Ureter (tissue), 1 donor: ENCODE results near the gene ZNF420. TPM values are rescaled to one million over a fixed set of nuclear protein-coding genes. Genes with fewer than 3 reads are reported as not detected.
"Not testable (repeated sequence)": the region's sequence is repeated elsewhere in the genome, so short reads cannot be mapped to it uniquely, and the experiment has no call there.

Source experiments
- DNase-seq: peaks from one replicate; pipeline ENCODE4 v3.0.0-alpha.2; 2020; ENCODE audit warnings: low spot score
- total RNA-seq: library from RNA; stranded (reverse); gene quantifications from one replicate; pipeline ENCODE4 v1.2.4, GENCODE V29; 2023
- donor health status: DM: yes; HTN: yes; CAD: no.

Gene ZNF420
- 12.5 TPM for total RNA-seq

DNA sequence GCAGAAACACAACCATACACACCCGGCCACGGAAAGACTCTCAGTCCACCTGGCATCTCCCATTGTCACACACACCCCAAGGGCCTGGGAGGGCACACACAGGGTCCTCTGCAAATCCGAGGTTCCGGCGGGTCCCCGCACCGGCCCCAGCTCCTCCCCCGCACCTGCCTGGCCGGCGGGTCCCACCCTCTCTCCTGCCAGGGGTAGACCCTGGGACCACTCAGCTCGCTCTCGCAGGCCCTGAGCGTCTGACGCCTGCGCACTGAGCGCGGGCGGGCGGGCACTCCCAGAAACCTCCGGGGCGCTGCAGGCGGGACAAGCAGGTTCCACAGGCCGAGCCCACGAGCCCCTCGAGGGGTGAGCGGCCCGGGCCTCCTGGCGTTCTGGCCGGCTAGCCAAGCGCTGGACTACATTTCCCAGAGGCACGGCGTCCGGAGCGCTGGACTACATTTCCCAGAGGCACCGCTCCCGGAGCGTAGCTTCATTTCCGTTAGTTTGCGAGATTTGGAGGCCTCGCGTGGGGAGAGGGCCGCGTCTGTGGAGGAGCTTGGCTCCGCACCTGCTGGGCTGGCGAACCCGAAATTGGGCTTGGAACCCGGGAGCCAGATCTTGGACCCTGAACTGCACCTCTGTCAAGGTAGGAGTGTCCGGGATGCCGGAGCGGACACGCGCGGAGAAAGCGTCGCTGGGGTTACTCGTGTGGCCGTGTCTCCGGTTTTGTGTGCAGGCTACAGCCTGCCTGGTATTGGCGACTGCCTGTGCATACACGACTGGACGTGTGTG, at the start of gene ZNF420:
Gene ZNF420 (plus strand): TSS at position 500 of the 783 bp plus-strand sequence. CDS start 10,686 bp downstream, outside the sequence.
- peak; percentile 94 for DNase-seq

DNA sequence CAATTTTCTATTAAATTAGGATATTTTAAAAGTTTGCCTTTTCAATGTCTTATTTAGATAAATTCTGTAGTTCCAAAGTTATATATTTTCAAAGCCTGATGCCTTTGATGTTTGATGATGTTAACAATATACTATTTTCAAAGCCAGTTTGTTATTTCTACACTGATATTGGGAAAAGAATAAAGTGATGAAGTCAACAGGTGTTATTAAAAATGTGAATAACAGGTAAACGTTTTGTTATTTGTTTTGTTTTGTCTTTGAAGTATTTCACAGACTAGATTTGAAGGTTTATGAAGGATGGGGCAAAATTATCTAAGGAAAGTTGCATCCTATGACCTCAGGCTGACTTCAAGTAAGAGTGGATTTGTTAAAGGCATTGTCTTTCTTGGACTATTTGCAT, 33.1 kb upstream of the ZNF420 start:
- no peak for DNase-seq

DNA sequence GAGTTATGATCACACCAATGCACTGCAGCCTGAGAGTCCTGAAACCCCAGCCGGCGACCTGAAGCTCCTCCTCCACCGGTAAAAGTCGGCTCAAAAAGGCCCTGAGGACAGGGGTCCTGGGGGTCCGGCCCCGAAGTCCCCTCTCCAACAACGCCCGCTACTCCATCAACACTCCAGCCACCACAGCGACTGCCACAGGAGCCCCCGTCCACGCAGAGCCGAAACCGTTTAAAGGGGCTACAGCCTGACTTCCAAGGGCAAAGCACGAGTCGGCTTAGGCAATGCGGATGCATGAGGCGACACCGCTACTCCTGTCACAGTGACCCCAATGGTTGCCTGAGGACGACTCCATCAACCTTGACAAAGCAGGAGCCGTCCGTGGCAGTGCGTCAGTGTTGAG, 22.9 kb upstream of the ZNF420 start:
- DNase-seq = no peak

DNA sequence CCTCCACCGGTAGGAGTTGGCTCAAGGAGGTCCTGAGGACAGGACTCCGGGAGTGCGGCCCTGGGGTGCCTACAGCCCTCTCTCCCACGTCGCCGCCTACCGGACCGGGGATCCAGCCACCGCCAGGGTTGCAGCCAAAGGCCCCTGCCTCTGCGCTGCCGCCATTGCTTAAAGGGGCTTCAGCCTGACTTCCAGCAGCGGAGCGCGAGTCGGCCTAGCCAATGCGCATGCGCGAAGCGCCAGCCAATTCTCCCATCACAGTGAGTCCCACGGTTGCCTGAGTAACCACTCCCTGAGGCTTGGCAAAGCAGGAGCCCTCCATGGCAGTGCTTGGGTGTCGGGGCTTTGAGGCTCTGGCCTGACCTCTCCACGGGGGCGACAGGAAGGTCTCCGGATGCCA, 21.5 kb upstream of the ZNF420 start:
- no peak for DNase-seq

DNA sequence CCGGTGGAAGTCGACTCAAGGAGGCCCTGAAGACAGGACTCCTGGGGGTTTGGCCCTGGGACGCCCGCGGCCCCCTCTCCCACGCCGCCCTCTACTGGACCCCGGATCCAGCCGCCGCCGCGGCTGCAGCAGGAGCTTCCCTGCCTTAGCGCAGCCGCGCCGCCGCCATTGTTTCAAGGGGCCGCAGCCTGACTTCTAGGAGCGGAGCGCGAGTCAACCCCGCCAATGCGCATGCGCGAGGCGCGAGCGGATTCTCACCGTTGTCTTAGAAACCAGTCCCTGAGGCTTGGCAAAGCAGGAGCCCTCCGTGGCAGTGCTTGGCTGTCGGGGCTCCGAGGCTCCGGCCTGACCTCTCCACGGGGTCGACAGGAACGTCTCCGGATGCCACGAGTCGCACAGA, 19.1 kb upstream of the ZNF420 start:
- no peak for DNase-seq

DNA sequence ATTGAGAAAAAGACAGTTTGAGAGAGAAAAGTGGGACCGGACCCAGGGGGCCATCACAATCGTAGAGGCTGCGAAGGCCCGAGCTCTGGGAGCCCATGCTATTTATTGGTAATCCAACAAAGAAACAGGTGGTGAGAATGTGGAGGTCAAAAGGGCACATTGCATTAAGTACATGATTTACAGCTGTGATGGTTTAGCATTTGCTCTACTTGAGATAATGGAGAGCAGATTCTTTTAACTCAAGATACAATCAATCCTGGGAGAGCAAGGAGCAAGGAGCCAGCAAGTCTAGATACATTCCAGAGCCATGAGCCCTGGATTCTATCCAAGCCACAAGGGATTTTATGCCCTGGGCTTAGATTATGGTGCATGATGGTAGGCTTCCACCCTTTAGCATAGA, 13.3 kb upstream of the ZNF420 start:
- DNase-seq = not testable (repeated sequence)

DNA sequence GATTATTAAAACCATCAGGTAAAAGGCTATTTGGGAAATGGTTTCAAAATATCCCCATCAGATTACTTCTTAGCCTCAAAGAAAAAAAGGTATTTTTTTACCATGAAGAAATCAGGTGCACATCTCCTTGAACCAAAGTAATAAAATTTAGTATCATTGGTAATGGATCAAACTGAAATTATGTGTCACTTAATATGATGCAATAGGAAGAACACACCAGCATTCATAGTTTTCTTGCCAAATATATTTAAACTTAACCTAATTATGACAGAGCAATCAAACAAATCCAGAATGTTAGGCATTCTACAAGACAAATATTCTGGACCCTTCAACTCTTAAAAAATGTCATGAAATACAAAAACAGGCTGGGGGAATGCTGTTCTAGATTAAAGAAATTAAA, 4.1 kb upstream of the ZNF420 start:
- DNase-seq = no peak

DNA sequence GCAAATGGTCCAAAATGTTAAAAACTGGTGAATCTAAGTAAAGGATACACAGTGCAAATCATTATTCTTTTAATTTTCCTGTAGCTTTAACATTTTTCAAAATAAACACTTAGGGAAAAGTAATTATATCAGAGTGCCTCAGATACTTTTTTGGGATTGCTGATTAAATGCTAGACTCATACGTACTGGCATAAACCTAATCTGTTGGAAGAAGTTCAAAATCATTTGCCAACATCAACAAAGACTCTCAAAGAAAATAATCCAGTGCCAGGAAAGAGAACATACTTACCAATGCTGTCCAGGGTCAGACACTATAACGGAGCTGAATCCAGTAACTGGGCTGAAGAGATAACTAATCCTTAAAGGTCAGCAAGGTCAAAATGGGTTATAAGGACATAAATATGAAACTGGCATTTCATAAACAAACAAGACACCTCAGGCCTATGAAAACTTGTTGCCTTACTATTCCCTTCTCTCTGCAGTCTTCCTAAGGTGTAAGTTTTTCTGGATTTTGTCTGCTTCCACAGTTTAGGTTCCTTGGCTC, 3.3 kb upstream of the ZNF420 start:
- no peak for DNase-seq

DNA sequence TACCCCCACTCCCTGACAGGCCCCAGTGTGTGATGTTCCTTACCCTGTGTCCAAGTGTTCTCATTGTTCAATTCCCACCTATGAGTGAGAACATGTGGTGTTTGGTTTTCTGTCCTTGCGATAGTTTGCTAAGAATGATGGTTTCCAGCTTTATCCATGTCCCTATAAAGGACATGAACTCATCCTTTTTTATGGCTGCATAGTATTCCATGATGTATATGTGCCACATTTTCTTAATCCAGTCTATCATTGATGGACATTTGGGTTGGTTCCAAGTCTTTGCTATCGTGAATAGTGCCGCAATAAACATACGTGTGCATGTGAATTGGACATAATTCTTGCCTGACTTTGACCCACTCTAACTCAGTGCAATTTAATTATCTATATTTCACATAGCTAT, 1.7 kb upstream of the ZNF420 start:
- DNase-seq = not testable (repeated sequence)

DNA sequence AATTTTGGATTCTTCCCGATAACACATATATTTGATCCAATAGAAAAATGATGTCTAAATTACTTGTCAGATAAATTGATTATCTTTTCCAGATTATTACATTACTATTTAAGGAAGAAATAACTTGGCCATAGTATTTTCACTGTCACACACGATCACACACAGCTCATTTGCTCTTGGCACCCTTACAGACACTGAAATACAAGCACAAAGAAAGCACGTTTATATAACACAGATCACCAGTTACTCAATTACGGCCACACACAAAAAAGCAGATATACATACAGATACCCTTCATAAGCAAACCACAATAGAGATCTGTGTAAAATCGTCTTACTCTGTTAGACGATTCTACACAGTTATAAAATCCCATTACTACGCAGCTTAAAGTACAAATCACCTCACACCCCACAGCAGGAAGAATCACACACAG, 716 bp upstream of the ZNF420 start:
- DNase-seq = no peak

DNA sequence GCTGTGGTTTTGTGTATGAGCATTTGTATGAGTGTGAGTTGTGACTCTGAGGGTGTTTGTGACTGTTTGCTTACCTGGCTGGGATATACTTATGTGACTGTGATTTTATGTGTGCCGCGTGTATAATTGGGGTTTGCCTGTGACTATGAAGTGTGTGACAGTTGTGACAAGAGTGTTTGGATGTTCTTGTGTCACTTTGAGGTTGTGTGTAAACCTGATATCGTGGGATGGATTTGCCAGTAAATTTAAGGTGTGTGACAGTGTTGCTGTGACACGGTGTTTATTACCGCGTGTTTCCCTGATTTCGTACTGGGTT, 442 bp downstream of the ZNF420 start:
- DNase-seq = no peak

DNA sequence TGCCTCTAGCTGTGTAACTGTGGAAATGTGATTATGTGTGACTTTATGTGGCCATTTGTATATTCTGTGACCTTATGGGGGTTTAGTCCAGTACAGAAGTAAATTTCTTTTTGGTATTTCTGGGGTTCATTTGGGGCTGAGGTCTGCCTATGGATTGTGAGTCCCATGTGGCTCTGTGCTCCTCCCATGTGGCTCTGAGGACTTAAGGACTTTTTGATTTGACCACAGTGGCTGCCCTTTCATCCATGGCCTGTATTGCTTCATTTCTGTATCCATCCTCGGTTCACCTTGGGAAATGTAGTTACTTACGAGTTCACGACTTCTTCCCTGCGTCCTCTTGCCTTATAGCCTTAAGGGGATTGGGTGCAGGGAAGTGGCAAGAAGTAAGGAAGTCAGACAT, 1.0 kb downstream of the ZNF420 start:
- no peak for DNase-seq

DNA sequence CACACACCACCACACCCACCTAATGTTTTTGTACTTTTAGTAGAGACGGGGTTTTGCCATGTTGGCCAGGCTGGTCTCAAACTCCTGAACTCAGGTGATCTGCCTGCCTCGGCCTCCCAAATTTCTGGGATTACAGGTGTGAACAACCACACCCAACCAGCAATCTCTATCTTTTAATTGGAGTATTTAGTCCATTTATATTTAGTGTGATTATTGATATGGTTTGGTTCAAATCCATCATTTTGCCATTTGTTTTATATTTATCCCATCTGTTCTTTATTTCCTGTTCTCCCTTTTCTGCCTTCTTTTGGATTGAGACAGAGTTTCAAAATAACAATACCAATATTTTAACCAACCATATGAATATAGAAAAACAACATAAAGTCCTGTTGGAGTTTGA, 4.1 kb downstream of the ZNF420 start:
- no peak for DNase-seq

DNA sequence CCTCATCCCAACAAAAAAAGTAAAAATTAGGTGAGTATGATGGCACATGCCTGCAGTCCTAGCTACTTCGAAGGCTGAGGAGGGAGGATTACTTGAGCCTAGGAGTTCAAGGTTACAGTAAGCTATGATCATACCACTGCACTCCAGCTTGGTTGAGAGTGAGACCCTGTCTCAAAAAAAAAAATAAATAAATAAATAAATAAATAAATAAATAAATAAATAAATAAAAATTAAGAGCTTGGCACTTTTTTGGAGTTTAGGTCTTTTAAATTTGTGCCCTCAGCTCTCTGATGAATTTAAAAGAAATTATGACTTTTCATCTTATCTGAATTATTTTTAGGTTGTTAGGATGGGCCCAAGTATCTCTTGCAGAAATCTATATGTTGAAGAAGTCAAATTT, 8.9 kb downstream of the ZNF420 start:
- DNase-seq = no peak

DNA sequence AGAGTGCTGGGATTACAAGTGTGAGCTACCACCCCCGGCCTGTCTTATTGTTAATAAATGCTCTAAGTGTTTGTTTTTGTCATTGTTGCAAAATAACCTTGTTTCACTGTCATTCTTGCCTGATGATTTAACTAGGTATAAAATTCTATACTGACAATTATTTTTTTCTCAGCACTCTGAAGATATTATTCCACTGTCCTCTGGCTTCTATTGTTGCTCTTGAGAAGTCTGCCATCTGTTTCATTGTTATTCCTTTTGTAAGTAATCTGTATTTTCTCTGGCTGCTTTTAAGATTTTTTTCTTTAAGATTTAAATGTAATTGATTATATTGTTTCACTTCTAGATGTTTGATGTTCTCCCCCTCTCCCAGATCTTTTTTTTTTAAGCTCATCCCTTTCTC, 17.6 kb downstream of the ZNF420 start:
- no peak for DNase-seq

DNA sequence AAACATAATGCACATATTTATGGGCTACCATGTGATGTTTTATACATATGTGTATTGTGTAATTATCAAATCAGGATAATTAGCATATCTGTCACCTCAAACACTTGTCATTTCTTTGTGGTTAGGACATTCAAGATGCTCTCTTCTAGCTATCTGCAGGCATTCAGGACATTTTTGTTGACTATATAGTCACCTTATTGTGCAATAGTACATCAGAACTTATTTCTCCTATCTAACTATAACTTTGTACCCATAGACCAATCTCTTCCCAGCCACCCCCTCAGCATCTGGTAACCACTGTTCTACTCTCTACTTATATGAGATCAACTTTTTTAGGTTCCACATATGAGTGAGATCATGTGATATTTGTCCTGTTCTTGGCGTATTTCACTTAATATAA, 20.3 kb downstream of the ZNF420 start:
- no peak for DNase-seq

DNA sequence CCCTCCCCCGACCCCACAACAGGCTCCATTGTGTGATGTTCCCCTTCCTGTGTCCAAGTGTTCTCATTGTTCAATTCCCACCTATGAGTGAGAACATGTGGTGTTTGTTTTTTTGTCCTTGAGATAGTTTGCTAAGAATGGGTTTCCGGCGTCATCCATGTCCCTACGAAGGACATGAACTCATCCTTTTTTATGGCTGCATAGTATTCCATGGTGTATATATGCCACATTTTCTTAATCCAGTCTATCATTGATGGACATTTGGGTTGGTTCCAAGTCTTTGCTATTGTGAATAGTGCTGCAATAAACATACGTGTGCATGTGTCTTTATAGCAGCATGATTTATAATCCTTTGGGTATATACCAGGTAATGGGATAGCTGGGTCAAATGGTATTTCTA, 25.9 kb downstream of the ZNF420 start:
- not testable (repeated sequence) for DNase-seq

DNA sequence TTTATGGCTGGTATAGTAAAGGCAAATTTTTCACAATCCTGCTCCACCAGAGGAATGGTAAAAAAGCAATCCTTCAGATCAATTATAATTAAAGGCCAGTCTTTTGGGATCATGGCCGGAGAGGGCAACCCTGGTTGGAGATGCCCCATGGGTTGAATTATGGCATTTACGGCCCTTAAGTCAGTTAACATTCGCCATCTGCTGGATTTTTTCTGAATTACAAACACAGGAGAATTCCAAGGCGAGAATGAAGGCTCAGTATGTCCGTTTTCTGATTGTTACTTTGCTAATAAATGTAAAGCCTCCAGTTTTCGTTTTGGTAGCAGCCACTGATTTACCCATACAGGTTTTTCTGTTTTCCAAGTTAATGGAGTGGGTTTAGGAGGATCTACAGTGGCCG, 33.5 kb downstream of the ZNF420 start:
- DNase-seq = not testable (repeated sequence)

DNA sequence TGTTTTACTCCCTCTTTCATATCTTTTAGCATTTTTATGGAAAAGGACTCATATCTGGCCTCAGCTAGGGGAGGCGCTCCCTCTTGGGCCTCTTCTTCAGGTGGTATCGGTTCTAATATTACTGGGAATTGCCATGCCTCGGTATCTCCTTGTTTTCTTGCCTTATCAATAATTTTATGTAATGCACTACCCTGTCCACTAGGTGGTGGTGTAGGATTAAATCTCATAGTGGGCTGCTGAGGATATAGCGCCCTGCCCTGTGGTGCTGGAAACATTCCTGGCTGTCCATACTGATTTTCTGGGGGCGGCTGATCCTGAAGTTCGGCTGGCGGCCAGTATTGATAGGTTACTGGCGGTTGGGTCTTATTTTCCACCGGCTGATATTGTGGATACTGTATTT, 35.8 kb downstream of the ZNF420 start:
- DNase-seq = no peak

DNA sequence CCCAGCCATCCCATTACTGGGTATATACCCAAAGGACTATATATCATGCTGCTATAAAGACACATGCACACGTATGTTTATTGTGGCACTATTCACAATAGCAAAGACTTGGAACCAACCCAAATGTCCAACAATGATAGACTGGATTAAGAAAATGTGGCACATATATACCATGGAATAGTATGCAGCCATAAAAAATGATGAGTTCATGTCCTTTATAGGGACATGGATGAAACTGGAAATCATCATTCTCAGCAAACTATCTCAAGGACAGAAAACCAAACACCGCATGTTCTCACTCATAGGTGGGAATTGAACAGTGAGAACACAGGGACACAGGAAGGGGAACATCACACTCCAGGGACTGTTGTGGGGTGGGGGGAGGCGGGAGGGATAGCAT, 43.9 kb downstream of the ZNF420 start:
- DNase-seq = not testable (repeated sequence)

DNA sequence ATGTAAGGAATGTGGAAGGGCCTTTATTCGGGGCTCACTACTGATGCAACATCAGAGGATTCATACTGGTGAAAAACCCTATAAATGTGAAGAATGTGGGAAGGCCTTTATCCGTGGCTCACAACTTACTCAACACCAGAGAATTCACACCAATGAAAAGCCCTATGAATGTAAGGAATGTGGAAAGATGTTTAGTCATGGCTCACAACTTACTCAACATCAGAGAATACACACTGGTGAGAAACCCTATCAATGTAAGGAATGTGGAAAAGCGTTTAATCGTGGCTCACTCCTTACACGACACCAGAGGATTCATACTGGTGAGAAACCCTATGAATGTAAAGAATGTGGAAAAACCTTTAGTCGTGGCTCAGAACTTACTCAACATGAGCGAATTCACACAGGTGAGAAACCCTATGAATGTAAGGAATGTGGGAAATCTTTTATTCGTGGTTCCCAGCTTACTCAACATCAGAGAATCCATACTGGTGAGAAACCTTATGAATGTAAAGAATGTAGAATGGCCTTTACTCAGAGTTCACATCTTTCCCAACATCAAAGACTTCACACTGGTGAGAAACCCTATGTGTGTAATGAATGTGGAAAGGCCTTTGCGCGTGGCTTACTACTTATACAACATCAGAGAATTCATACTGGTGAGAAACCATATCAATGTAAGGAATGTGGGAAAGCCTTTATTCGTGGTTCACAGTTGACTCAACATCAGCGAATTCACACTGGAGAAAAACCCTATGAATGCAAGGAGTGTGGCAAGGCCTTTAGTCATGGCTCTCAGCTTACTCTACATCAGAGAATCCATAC, 50.0 kb downstream of the ZNF420 start:
- no peak for DNase-seq

DNA sequence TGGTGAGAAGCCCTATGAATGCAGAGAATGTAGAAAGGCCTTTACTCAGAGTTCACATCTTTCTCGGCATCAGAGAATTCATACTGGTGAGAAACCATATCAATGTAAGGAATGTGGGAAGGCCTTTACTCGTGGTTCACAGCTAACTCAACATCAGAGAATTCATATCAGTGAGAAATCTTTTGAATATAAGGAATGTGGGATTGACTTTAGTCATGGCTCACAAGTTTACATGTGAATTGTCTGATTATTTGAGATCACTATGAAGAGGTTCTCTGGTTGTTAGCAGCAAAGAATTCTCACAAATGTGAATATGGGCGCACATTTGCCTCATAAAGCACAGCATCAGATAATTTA, 50.6 kb downstream of the ZNF420 start:
- no peak for DNase-seq

DNA sequence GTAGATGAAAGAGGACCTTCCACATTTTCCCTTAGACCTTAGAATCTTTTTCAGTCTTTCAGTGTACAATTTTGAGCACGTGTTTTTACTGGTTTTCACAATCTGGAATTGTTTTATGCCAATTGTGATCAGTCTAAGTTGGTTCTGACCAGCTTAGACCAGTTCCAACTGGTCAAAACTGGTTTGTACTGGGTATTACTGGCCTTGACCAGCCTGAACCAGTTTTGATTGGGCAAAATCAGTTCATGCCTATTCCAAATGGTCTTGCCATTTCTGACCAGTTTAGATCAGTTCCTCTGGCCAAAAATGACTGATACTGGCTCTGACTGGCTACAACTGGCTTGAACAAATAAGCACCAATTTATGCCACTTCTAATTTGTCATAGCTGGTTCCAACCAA, 57.9 kb downstream of the ZNF420 start:
- DNase-seq = no peak
